ENCODE results near the gene CD27. TPM values are rescaled to one million over a fixed set of nuclear protein-coding genes. Genes with fewer than 3 reads are reported as not detected.

The CD27 gene
- total RNA-seq, 4 donors from 2014 or later: 1.1 to 16.8 (median 2.3) TPM; not detected in 1

- intact Hi-C loops (cut with DNase I; ENCODE audit: low total_unique reads): no loop called here
- TF ChIP-seq EP300 (IDR thresholded peaks at IDR 0.05; ENCODE audit: low read depth) (no peak), POLR2AphosphoS5 (IDR thresholded peaks at IDR 0.05) (no peak), POLR2A (IDR thresholded peaks at IDR 0.05) (no peak), CTCF (IDR thresholded peaks at IDR 0.05) (no peak)
- 69 to 73% methylated on average over 5 to 9 of the region's 9 CpGs for WGBS, 2 donors (ENCODE audit: low coverage in 1 of 2)
Measured at GRCh38 chr12:6442836-6443235, 1.9 kb upstream of the CD27 start.

DNA sequence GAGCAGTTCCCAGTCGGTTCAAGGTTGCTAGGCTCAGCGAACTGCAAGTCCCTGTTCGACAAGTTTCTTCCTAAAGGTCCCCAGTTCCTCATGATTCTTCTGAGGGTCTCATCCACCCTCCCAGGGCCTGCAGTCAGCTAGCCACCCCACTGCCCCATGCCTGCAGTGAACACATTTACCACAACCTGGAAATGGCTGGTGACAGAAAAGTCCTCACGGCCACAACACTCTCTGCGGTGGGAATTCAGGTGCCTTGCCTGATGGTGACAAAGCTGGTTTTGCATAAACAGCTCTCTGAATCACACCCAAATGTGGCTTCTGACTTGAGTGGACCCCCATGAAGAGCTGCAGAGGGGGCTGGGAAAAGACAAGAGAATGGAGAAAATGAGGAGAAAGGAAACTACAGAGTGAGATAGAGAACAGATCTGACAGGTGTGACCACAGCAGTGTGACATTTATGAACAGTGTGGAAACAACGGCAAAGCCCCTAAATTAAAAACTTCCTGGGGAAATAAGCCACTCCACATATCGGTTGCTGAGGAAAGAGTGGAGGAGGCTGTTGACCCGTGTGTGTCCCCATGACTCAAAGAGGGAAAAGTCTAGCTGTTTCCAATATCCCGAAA lies 1.3 kb upstream of the CD27 start:
- H3K4me1 ChIP-seq: no peaks in the 10 kb centered on the region
- no peaks in the 10 kb centered on the region for H3K36me3 ChIP-seq
- H3K9me3 ChIP-seq: no peaks in the 10 kb centered on the region
- WGBS, 2 donors (ENCODE audit: low coverage in 1 of 2): 49 to 55% methylated on average over 3 to 9 of the region's 9 CpGs
- H3K27ac ChIP-seq: peak overlapping the region; percentile 38 to 81 (median 60)
- DNase-seq: no peak
- intact Hi-C loops (cut with DNase I; ENCODE audit: low total_unique reads): no loop called here
- in situ Hi-C loops (cut with MboI; ENCODE audit: low pct_ligation_motif_present in 1 of 4, low pct_unique_long_range_greater_than_20kb in 1 of 4, low sequenced_read_pairs in 3 of 4): loop anchor here in 1 of 4 donors (25.0 kb wide), 1 partner anchor 94 kb away; the partner anchor contains the start of gene GAPDH
- TF ChIP-seq EP300 (IDR thresholded peaks at IDR 0.05; ENCODE audit: low read depth) (no peak), POLR2AphosphoS5 (IDR thresholded peaks at IDR 0.05) (peak in 1 of 3 donors; percentile 9)
- H3K27me3 ChIP-seq: no peaks in the 10 kb centered on the region
- no peak overlapping the region for H3K4me3 ChIP-seq

More at GRCh38 chr12:6442836-6443235, 1.9 kb upstream of the CD27 start:
- no peak for DNase-seq
- in situ Hi-C loops (cut with MboI; ENCODE audit: low pct_ligation_motif_present in 1 of 4, low pct_unique_long_range_greater_than_20kb in 1 of 4, low sequenced_read_pairs in 3 of 4): loop anchor here in 1 of 4 donors (25.0 kb wide), 1 partner anchor 94 kb away; the partner anchor contains the start of gene GAPDH
- H3K9me3 ChIP-seq: no peaks in the 10 kb centered on the region
- H3K27me3 ChIP-seq: no peaks in the 10 kb centered on the region
- no peak overlapping the region for H3K4me3 ChIP-seq
- peak overlapping the region; percentile 16 to 57 (median 49) for H3K27ac ChIP-seq
- H3K4me1 ChIP-seq: no peaks in the 10 kb centered on the region
- H3K36me3 ChIP-seq: no peaks in the 10 kb centered on the region

GRCh38 chr12:6444031-6444430 lies 724 bp upstream of the CD27 start:
- Histone ChIP-seq H3K4me1 (no peaks in the 10 kb centered on the region), H3K9me3 (no peaks in the 10 kb centered on the region), H3K27ac (peak overlapping the region; percentile 38 to 81 (median 60)), H3K4me3 (no peak overlapping the region), H3K27me3 (no peaks in the 10 kb centered on the region), H3K36me3 (no peaks in the 10 kb centered on the region)
- in situ Hi-C loops (cut with MboI; ENCODE audit: low pct_ligation_motif_present in 1 of 4, low pct_unique_long_range_greater_than_20kb in 1 of 4, low sequenced_read_pairs in 3 of 4) (loop anchor here in 1 of 4 donors (25.0 kb wide), 1 partner anchor 93 kb away; the partner anchor contains the start of gene GAPDH), intact Hi-C loops (cut with DNase I; ENCODE audit: low total_unique reads) (no loop called here)
- no peak for DNase-seq
- 40 to 74% methylated on average over 1 to 4 of the region's 4 CpGs for WGBS, 2 donors (ENCODE audit: low coverage in 1 of 2)
- TF ChIP-seq EP300 (IDR thresholded peaks at IDR 0.05; ENCODE audit: low read depth) (no peak), POLR2A (IDR thresholded peaks at IDR 0.05) (no peak), CTCF (IDR thresholded peaks at IDR 0.05) (no peak), POLR2AphosphoS5 (IDR thresholded peaks at IDR 0.05) (no peak)

GRCh38 chr12:6450091-6450868 lies 5.5 kb downstream of the CD27 start:
- TF ChIP-seq EP300 (IDR thresholded peaks at IDR 0.05; ENCODE audit: low read depth): no peak
- TF ChIP-seq POLR2AphosphoS5 (IDR thresholded peaks at IDR 0.05): no peak
- TF ChIP-seq CTCF (IDR thresholded peaks at IDR 0.05): no peak
- TF ChIP-seq POLR2A (IDR thresholded peaks at IDR 0.05): no peak
- no peak for DNase-seq
- Histone ChIP-seq H3K36me3 (no peaks in the 10 kb centered on the region), H3K4me3 (peak overlapping the region; percentile 65 to 78 (median 73)), H3K9me3 (no peaks in the 10 kb centered on the region), H3K27ac (peak overlapping the region; percentile 97 to 99 (median 98)), H3K27me3 (no peaks in the 10 kb centered on the region), H3K4me1 (peaks cover 16 to 34% (median 26%) of the 10 kb centered on the region in 4 donors)
- in situ Hi-C loops (cut with MboI; ENCODE audit: low pct_ligation_motif_present in 1 of 4, low pct_unique_long_range_greater_than_20kb in 1 of 4, low sequenced_read_pairs in 3 of 4): loop anchor here in 3 of 4 donors (10.0 to 25.0 kb wide), 2 partner anchors 113 to 115 kb away; partner anchors contain the start of gene TNFRSF1A (in 2 of the 3)
- WGBS, 2 donors (ENCODE audit: low coverage in 1 of 2): 75% methylated on average over 16 of the region's 16 CpGs; no CpG with 5 or more reads in 1 of the 2 donors
- intact Hi-C loops (cut with DNase I; ENCODE audit: low total_unique reads): no loop called here

All from transverse colon (tissue), 4 donors.